LNCAP (cell line): Measurements from ENCODE around the gene WDR7.

Source experiments
- CTCF ChIP-seq: fragments of 450-650 bp; IDR thresholded peaks from 2 replicates; pipeline ENCODE4 v1.5.1; 2017; ENCODE audit warnings: mild to moderate bottlenecking

Gene WDR7

GRCh38 chr18:56933472-56933871, 282.3 kb downstream of the WDR7 start:
- TF ChIP-seq CTCF, result no peak

- TF ChIP-seq CTCF, result no peak
Observed at GRCh38 chr18:56934131-56934530, 283.0 kb downstream of the WDR7 start.

DNA sequence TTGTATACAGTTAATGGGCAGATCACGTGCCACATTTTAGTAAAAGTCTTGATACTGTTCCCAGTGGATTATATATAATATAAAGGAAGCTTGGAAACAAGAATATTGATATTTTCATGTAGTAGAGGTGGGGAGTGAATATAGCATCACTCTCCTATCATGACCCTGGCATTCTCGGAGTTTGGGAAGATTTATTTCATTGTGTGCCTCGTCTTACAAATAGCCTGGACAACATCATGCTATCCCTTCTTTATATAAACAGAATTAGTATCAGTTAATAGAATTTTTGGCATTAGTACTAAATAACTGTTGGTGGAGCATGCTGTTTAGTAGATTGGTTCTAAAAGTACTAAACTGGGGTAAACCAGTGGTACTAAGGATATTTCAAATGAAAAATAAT, 283.7 kb downstream of the WDR7 start:
- no peak for TF ChIP-seq CTCF

- no peak for TF ChIP-seq CTCF
Observed at GRCh38 chr18:56935434-56936040, 284.4 kb downstream of the WDR7 start.

GRCh38 chr18:56936457-56936856, 285.3 kb downstream of the WDR7 start:
- TF ChIP-seq CTCF, result no peak

DNA sequence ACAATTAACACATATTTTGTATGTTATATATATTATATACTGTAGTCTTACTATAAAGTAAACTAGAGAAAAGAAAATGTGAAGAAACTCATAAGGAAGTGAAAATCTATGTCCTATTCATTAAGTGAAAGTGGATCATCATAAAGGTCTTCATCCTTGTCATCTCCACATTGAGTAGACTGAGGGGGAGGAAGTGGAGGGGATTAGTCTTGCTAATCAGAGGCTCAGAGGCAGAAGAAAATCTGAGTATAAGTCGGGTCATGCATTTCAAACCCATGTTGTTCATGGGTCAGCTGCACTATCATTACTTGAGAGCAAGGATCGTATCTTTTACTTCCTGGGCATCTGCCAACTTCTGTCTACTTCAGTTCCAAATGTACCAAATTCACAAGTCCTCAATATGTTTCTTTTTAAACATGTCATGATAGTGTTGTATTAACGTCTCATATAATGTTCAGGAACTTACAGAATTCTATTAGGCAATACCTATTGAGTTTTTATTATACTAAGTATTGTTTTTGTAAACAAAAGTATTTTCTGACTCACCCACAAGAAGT, 286.8 kb downstream of the WDR7 start:
- no peak for TF ChIP-seq CTCF

GRCh38 chr18:56945171-56946083, 294.3 kb downstream of the WDR7 start:
- TF ChIP-seq CTCF, result no peak
